ENCODE measurements around the gene CHRNA9. TPM values are rescaled to one million over a fixed set of nuclear protein-coding genes. Genes with fewer than 3 reads are reported as not detected.
"Not testable (repeated sequence)": the region's sequence is repeated elsewhere in the genome, so short reads cannot be mapped to it uniquely, and the experiment has no call there.

The CHRNA9 gene
- total RNA-seq, 2 experiments from 2014 or later: 0.26 to 0.82 TPM

DNA sequence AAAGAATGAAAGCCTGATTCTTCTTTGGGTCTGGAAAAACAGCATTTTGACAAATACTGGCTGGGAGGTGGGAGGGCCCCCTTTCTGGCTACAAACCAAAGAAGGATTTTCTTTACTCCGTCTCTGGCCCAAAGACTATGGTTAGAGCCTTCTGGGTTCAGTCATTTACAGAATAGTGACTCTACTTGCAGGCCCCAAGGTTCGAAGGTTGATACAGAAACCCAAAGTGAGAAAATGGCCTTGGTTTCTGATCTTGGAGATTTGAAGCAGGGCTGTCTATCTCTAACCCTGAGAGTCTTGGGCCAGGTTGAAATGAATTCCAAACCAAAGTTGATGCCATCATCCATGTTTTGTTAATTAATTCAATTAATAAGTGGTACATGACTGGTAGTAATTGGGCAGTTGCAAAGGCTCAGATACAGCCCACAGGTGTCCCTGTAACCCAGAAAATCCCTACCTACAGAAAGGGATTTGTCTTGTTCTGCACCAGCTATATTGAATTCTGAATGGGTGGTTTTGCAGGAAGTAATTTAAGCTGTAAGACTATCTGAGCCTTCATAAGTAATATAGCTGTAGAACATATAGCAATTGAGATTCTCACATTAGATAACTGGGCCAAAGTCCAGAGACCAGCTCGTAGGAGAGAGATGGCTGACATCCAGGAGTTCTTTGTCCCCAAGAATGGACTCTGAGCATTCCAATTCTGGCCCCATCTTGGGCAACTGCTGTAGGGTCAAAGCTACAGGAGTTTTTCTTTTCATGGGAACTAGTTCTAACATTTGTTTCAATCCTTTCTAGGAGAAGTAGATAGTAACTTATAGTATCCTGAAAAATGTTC lies 34.5 kb downstream of the CHRNA9 start:
- POLR2A ChIA-PET: no interaction called here
- Mint-ChIP-seq H3K36me3 (ENCODE audit: low read depth) (no peaks in the 10 kb centered on the region), H3K4me3 (no peak overlapping the region), H3K27ac (no peak overlapping the region), H3K4me1 (ENCODE audit: low read depth) (no peaks in the 10 kb centered on the region), H3K9me3 (ENCODE audit: insufficient read depth) (no peaks in the 10 kb centered on the region), H3K27me3 (ENCODE audit: low read depth) (no peaks in the 10 kb centered on the region)
- CTCF ChIA-PET: no interaction called here
- no peak for ATAC-seq
- no peak for DNase-seq

DNA sequence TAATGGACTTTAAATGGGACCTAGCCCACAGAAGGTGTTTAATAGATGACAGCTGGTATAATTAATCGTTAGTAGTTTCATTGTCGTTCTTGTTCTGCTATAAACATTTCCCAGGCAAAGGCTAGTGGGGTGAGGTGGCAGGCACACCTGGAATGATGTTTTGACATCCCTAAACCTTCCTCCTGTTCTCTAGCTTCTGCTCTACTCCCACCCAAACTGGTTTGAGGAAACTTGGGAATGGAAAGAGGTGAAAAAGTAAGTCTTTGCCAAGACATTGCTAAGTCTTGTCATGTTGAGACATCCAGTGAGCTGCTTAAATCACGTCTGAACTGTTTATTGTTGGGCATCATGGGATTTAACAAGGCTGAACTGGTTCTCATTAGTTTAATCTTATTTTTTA lies 37.5 kb downstream of the CHRNA9 start:
- Mint-ChIP-seq H3K36me3 (ENCODE audit: low read depth) (no peaks in the 10 kb centered on the region), H3K9me3 (ENCODE audit: insufficient read depth) (no peaks in the 10 kb centered on the region), H3K27me3 (ENCODE audit: low read depth) (no peaks in the 10 kb centered on the region), H3K27ac (no peak overlapping the region), H3K4me1 (ENCODE audit: low read depth) (no peaks in the 10 kb centered on the region), H3K4me3 (no peak overlapping the region)
- no peak for DNase-seq
- POLR2A ChIA-PET: no interaction called here
- CTCF ChIA-PET: no interaction called here
- ATAC-seq: no peak

DNA sequence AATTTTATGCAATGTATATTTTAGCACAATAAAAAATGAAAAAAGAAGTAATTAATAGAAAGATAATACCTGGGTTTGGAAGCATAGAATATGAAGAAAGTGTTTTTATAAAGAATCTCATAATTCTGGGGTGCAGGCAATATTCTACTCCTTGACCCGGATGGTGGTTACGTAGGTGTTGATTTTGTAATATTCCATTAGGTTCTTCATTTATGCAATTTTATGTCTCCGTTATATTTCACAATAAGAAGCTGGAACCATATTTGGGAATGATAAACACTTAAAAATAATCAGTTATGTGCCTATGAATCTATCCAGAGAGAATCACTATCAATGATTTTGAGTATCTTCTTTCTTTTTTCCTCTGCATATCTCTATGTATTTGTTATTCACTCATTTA lies 38.5 kb downstream of the CHRNA9 start:
- DNase-seq (no peak), ATAC-seq (no peak)
- no peak overlapping the region for H3K27ac Mint-ChIP-seq
- ChIA-PET POLR2A (no interaction called here), CTCF (no interaction called here)
- H3K27me3 Mint-ChIP-seq (ENCODE audit: low read depth): no peaks in the 10 kb centered on the region
- H3K4me1 Mint-ChIP-seq (ENCODE audit: low read depth): no peaks in the 10 kb centered on the region
- no peaks in the 10 kb centered on the region for H3K36me3 Mint-ChIP-seq (ENCODE audit: low read depth)
- no peaks in the 10 kb centered on the region for H3K9me3 Mint-ChIP-seq (ENCODE audit: insufficient read depth)
- no peak overlapping the region for H3K4me3 Mint-ChIP-seq

DNA sequence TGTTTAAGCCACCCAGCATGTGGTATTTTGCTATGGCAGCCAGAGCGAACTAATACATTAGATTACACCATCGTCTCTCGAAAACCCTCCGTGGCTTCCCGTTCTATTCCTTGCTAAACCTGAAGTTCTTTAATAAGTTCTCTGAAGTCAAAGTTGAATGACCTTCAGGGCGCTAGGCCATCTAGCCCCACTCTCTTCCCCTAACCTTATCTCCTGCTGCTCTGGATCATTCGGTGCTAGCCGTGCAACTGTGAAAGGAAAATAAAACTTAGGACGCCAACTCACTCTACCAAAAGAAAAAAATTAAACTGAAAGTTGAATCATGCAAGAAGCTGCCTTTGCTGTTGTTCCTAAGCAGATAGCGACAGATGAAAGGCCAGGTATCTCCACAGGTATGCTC lies 40.0 kb downstream of the CHRNA9 start:
- POLR2A ChIA-PET: no interaction called here
- Mint-ChIP-seq H3K36me3 (ENCODE audit: low read depth) (no peaks in the 10 kb centered on the region), H3K4me1 (ENCODE audit: low read depth) (no peaks in the 10 kb centered on the region), H3K27me3 (ENCODE audit: low read depth) (no peaks in the 10 kb centered on the region), H3K9me3 (ENCODE audit: insufficient read depth) (no peaks in the 10 kb centered on the region), H3K4me3 (no peak overlapping the region), H3K27ac (no peak overlapping the region)
- CTCF ChIA-PET: no interaction called here
- ATAC-seq: no peak
- no peak for DNase-seq

DNA sequence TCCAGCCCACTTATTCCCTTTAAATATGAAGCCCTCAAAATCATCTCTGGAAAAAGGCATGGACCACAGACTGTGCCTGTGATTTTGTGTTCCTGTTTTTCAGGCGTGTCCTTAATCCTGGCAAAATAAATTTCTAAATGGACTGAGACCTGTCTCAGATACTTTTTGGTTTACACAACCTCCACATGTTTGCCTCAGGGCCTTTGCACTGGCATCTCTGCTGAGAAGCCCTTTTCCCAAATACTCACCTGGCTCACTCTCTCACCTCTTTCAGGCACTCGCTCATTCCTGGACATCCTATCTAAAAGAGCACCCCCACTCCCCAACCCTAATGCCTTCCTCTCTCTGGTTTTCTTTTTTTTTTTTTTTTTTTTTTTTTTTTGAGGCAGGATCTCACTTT lies 40.5 kb downstream of the CHRNA9 start:
- DNase-seq (no peak), ATAC-seq (no peak)
- no peak overlapping the region for H3K4me3 Mint-ChIP-seq
- no peaks in the 10 kb centered on the region for H3K27me3 Mint-ChIP-seq (ENCODE audit: low read depth)
- ChIA-PET POLR2A (no interaction called here), CTCF (no interaction called here)
- no peaks in the 10 kb centered on the region for H3K4me1 Mint-ChIP-seq (ENCODE audit: low read depth)
- no peak overlapping the region for H3K27ac Mint-ChIP-seq
- no peaks in the 10 kb centered on the region for H3K9me3 Mint-ChIP-seq (ENCODE audit: insufficient read depth)
- no peaks in the 10 kb centered on the region for H3K36me3 Mint-ChIP-seq (ENCODE audit: low read depth)

DNA sequence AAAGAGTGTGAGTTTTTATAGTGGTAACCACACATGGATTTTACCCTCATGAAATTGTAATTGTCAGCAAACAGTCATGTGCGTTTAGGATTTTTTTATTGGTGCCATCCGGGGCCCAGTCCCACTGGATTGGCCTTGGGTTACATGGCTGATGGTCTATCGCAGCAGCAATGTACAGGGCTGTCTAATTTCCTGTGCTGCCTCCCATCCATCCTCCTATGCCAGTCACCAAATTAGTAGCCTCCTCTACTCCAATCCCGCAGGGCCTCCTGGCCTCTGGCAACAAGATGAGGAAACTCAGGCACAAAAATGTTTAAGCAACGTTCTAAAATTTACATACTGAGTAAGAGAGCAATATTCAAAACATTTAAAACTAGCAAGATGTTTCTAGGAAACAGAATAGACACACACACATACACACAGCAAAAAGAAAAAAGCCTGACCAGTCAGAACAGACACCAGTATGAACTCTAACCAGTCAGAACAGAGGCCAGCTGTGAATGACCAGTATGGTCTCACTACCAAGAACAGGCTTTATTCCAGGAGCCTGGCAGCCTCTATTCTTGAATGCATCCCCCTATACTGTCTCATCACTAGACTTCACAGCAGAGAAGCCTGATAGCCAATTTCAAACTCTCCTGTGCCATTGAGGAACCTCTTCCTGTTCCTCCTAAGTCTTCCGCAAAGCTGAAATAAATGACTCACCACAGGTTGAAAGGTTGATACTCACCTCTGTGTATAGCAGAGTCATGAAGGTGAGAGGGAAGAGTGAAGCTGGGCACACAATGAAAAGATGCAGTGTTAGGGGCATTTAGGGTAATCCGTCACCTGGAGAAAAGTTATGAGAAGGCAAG lies 42.6 kb downstream of the CHRNA9 start:
- Mint-ChIP-seq H3K27me3 (ENCODE audit: low read depth) (no peaks in the 10 kb centered on the region), H3K4me1 (ENCODE audit: low read depth) (peaks cover 1% of the 10 kb centered on the region), H3K36me3 (ENCODE audit: low read depth) (no peaks in the 10 kb centered on the region), H3K4me3 (no peak overlapping the region), H3K27ac (no peak overlapping the region), H3K9me3 (ENCODE audit: insufficient read depth) (no peaks in the 10 kb centered on the region)
- no peak for DNase-seq
- CTCF ChIA-PET: no interaction called here
- no peak for ATAC-seq
- POLR2A ChIA-PET: no interaction called here

DNA sequence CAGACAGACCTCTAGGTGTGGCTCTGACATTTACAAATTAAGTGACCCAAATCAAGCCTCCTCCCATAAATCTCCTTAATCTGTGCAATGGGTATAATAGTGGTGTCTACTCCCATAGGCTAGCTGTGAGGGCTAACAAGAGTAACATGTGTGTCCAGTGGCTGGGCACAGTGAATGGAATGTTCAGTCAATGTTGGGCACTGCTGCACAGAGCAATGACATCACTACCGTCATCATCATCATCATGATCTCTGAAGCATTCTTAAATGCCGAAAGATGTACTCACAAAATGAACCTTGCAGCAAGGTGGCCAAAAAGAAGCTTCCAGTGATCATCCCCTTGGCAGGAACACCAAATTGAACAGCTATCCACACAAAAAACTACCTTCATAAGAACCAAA lies 43.5 kb downstream of the CHRNA9 start:
- CTCF ChIA-PET: no interaction called here
- Mint-ChIP-seq H3K27me3 (ENCODE audit: low read depth) (peaks cover 4% of the 10 kb centered on the region), H3K36me3 (ENCODE audit: low read depth) (no peaks in the 10 kb centered on the region), H3K9me3 (ENCODE audit: insufficient read depth) (no peaks in the 10 kb centered on the region), H3K4me3 (no peak overlapping the region), H3K4me1 (ENCODE audit: low read depth) (peaks cover 5% of the 10 kb centered on the region), H3K27ac (no peak overlapping the region)
- DNase-seq (no peak), ATAC-seq (no peak)
- POLR2A ChIA-PET: interaction anchor here (0.6 kb wide), 1 partner anchor 646 kb away, joined by 3 read pairs; no protein-coding TSS in a partner anchor

DNA sequence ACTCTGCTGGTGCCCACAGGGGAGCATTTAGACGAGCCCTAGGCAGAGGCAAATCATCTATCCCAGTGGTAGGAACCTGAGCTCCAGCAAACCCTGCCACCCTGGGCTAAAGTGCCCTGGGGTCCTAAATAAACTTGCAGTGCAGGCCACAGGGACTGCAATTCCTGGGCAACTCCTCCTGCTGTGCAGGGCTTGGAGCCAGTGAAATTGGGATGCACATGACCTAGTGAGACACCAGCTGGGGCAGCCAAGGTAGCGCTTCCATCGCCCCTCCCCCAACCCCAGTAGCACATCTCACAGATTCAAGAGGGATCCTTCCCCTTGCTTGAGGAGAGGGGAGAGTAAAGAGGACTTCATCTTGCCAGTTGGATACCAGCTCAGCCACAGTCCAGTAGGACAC lies 44.1 kb downstream of the CHRNA9 start:
- CTCF ChIA-PET: no interaction called here
- H3K27ac Mint-ChIP-seq: no peak overlapping the region
- H3K4me1 Mint-ChIP-seq (ENCODE audit: low read depth): peaks cover 5% of the 10 kb centered on the region
- POLR2A ChIA-PET: interaction anchor here (0.6 kb wide), 1 partner anchor 646 kb away, joined by 3 read pairs; no protein-coding TSS in a partner anchor
- no peak overlapping the region for H3K4me3 Mint-ChIP-seq
- no peak for ATAC-seq
- H3K36me3 Mint-ChIP-seq (ENCODE audit: low read depth): no peaks in the 10 kb centered on the region
- no peaks in the 10 kb centered on the region for H3K9me3 Mint-ChIP-seq (ENCODE audit: insufficient read depth)
- no peak for DNase-seq
- peaks cover 4% of the 10 kb centered on the region for H3K27me3 Mint-ChIP-seq (ENCODE audit: low read depth)

DNA sequence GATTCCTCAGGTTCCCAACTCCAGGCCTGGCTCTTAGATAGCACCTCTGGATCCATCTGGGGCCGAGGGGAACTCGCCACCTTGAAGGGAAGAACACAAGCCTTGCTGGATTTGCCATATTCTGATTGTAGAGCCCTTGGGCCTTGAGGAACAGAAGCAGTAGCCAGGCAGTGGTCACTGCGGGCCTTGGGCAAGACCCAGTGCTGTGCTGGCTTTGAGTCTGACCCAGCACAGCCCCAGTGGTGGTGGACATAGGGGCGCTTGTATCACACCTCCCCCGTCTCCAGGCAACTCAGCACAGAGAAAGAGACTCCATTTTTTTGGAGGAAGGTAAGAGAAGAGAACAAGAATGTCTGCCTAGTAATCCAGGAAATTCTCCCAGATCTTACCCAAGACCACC lies 45.5 kb downstream of the CHRNA9 start:
- POLR2A ChIA-PET: no interaction called here
- H3K9me3 Mint-ChIP-seq (ENCODE audit: insufficient read depth): no peaks in the 10 kb centered on the region

DNA sequence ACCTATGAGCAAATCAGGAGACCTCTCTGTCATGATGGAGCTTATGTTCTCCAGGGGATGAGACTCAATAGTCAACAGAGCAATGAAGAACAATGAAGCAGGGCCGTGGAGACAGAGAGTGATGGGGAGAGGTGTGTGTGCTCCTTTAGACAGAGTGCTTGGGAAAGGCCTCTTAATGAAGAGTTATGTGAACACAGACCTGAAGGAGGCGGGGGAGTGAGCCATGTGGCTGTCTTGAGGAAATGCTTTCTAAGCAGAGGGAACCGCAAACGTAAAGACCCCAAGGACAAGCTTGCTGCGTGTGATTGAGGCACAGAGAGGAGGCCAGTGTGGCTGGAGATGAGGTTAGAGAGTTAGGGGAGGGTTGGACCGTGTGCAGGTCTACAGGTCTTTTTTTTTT lies 53.1 kb downstream of the CHRNA9 start:
- no peak overlapping the region for H3K4me3 Mint-ChIP-seq
- CTCF ChIA-PET: interaction anchor here (1.8 kb wide), 1 partner anchor 63 kb away, joined by 4 read pairs; no protein-coding TSS in a partner anchor
- H3K9me3 Mint-ChIP-seq (ENCODE audit: insufficient read depth): no peaks in the 10 kb centered on the region
- DNase-seq: no peak
- no peaks in the 10 kb centered on the region for H3K36me3 Mint-ChIP-seq (ENCODE audit: low read depth)
- ATAC-seq: no peak
- peaks cover 16% of the 10 kb centered on the region for H3K4me1 Mint-ChIP-seq (ENCODE audit: low read depth)
- POLR2A ChIA-PET: no interaction called here
- peaks cover 11% of the 10 kb centered on the region for H3K27me3 Mint-ChIP-seq (ENCODE audit: low read depth)
- H3K27ac Mint-ChIP-seq: no peak overlapping the region

More for the DNA sequence above, 45.5 kb downstream of the CHRNA9 start:
- H3K27ac Mint-ChIP-seq: no peak overlapping the region
- no peak overlapping the region for H3K4me3 Mint-ChIP-seq
- H3K27me3 Mint-ChIP-seq (ENCODE audit: low read depth): peaks cover 7% of the 10 kb centered on the region
- CTCF ChIA-PET: no interaction called here
- DNase-seq (no peak), ATAC-seq (no peak)
- peaks cover 8% of the 10 kb centered on the region for H3K4me1 Mint-ChIP-seq (ENCODE audit: low read depth)
- no peaks in the 10 kb centered on the region for H3K36me3 Mint-ChIP-seq (ENCODE audit: low read depth)

DNA sequence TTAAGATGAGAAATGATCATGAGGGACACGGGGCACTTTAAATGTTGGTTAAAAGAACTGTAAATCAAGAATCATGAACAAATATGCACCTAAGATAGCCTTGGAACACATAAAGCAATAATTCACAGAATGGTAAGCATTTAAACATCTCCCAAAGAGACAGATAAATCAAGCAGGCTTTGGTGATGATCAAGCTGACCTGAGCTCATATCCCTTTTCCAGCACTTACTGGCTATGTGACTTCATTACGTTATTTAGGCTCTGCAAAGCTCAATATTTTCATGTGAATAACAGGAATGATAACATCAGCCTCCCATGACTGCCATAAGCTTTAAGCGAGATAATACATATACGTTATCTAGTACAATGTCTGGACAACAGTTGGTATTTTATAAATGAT lies 54.9 kb downstream of the CHRNA9 start:
- Mint-ChIP-seq H3K9me3 (ENCODE audit: insufficient read depth) (no peaks in the 10 kb centered on the region), H3K4me1 (ENCODE audit: low read depth) (peaks cover 18% of the 10 kb centered on the region), H3K27me3 (ENCODE audit: low read depth) (peaks cover 13% of the 10 kb centered on the region), H3K4me3 (no peak overlapping the region), H3K27ac (no peak overlapping the region), H3K36me3 (ENCODE audit: low read depth) (no peaks in the 10 kb centered on the region)
- POLR2A ChIA-PET: no interaction called here
- no peak for DNase-seq
- no peak for ATAC-seq
- CTCF ChIA-PET: no interaction called here

DNA sequence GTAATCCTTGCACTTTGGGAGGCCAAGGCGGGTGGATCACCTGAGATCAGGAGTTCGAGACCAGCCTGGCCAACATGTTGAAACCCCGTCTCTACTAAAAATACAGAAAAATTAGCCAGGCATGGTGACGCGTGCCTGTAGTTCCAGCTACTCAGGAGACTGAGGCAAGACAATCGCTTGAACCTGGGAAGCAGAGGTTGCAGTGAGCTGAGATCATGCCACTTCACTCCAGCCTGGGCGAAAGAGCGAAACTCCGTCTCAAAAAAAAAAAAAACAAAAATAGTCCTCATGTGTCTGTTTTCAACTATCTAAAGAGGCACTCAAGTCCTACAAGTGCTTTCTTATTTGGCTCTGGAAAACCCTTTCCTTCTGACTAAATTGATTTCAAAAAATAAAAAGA lies 57.1 kb downstream of the CHRNA9 start:
- DNase-seq; H3K27me3 Mint-ChIP-seq (ENCODE audit: low read depth); H3K9me3 Mint-ChIP-seq (ENCODE audit: insufficient read depth); H3K27ac Mint-ChIP-seq; POLR2A ChIA-PET; H3K36me3 Mint-ChIP-seq (ENCODE audit: low read depth); ATAC-seq; H3K4me3 Mint-ChIP-seq: not testable (repeated sequence)
- H3K4me1 Mint-ChIP-seq (ENCODE audit: low read depth): peaks cover 11% of the 10 kb centered on the region
- CTCF ChIA-PET: interaction anchor here (0.9 kb wide), 1 partner anchor 75 kb away, joined by 3 read pairs; no protein-coding TSS in a partner anchor
